MM.1S (cell line): ENCODE measurements around the gene KSR1.

Source experiments
- DNase-seq: peaks from one replicate; pipeline ENCODE4 v3.0.0-alpha.2; 2015
- H2AFZ ChIP-seq: fragments of 300-600 bp; sonication (generic); 2 replicates; pipeline ENCODE4 v1.6.0; 2016; ENCODE audit warnings: antibody characterized with exemption, low read length
- H3F3A ChIP-seq: fragments of 300-600 bp; sonication (generic); 2 replicates; pipeline ENCODE4 v1.6.1; 2016; ENCODE audit warnings: mild to moderate bottlenecking, antibody characterized with exemption, low read length, moderate library complexity, mixed read lengths; ENCODE audit not compliant: insufficient read depth
- H3K27ac ChIP-seq: fragments of 300-600 bp; sonication (generic); 2 replicates; pipeline ENCODE4 v1.5.1; 2016; ENCODE audit warnings: mild to moderate bottlenecking, low read length
- H3K27me3 ChIP-seq: fragments of 300-600 bp; sonication (generic); replicated peaks from 2 replicates; pipeline ENCODE4 v1.6.0; 2016; ENCODE audit warnings: low read length; ENCODE audit not compliant: insufficient read depth
- H3K36me3 ChIP-seq: fragments of 300-600 bp; sonication (generic); replicated peaks from 2 replicates; pipeline ENCODE4 v1.6.1; 2016; ENCODE audit warnings: mild to moderate bottlenecking, low read length, mixed read lengths; ENCODE audit not compliant: insufficient read depth
- H3K4me1 ChIP-seq: fragments of 300-600 bp; sonication (generic); 2 replicates; pipeline ENCODE4 v1.6.1; 2016; ENCODE audit warnings: low read length, mixed read lengths
- H3K4me2 ChIP-seq: fragments of 300-600 bp; sonication (generic); 2 replicates; pipeline ENCODE4 v1.6.0; 2016; ENCODE audit warnings: low read depth, low read length
- H3K4me3 ChIP-seq: fragments of 300-600 bp; sonication (generic); 2 replicates; pipeline ENCODE4 v1.5.1; 2016; ENCODE audit warnings: low read length, mixed read lengths
- H3K79me2 ChIP-seq: fragments of 300-600 bp; sonication (generic); 2 replicates; pipeline ENCODE4 v1.6.1; 2016; ENCODE audit warnings: mixed run types, low read length, mixed read lengths
- H3K9ac ChIP-seq: fragments of 300-600 bp; sonication (generic); 2 replicates; pipeline ENCODE4 v1.6.1; 2016; ENCODE audit warnings: low read length, mixed read lengths
- H3K9me2 ChIP-seq: fragments of 300-600 bp; sonication (generic); replicated peaks from 2 replicates; pipeline ENCODE4 v1.6.1; 2016; ENCODE audit warnings: mild to moderate bottlenecking, low read length, mixed read lengths; ENCODE audit not compliant: insufficient read depth
- H3K9me3 ChIP-seq: fragments of 300-600 bp; sonication (generic); replicated peaks from 2 replicates; pipeline ENCODE4 v1.6.1; 2016; ENCODE audit warnings: mild to moderate bottlenecking, low read length, mixed read lengths; ENCODE audit not compliant: insufficient read depth
- H4K20me1 ChIP-seq: fragments of 300-600 bp; sonication (generic); 2 replicates; pipeline ENCODE4 v1.6.1; 2016; ENCODE audit warnings: mild to moderate bottlenecking, low read length, moderate library complexity, mixed read lengths; ENCODE audit not compliant: insufficient read depth
- EZH2 ChIP-seq: fragments of 300-600 bp; sonication (generic); optimal IDR thresholded peaks from 2 replicates; pipeline ENCODE3; 2017; ENCODE audit warnings: low read depth, mild to moderate bottlenecking, antibody characterized with exemption, low read length, mixed read lengths
- EZH2phosphoT487 ChIP-seq: fragments of 300-600 bp; sonication (generic); IDR thresholded peaks from 2 replicates; pipeline ENCODE4 v1.6.1; 2018; ENCODE audit warnings: antibody characterized with exemption, low read length
- TF ChIP-seq, protein P1 (sequence below): fragments of 300-600 bp; sonication (generic); IDR thresholded peaks from 2 replicates; pipeline ENCODE4 v1.5.1; 2016; ENCODE audit warnings: antibody characterized with exemption, low read length, mixed read lengths

KSR1 gene

DNA sequence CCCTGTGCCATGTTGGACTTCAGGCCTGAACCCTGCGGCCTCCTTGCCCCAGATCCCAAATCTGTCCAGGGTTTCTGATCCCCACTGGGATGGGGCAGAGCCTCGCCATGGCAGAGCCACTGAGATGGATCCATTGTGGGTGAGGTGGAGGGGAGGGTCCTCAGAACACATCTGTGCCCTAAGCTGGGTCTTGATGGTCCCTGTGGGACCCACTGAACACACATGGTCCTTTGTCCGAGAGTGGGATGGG, 38.0 kb upstream of the KSR1 start:
- H4K20me1 ChIP-seq, result no peaks in the 10 kb centered on the region
- peaks cover 9% of the 10 kb centered on the region for H3K4me1 ChIP-seq
- DNase-seq, result no peak
- no peaks in the 10 kb centered on the region for H3K36me3 ChIP-seq
- H3F3A ChIP-seq, result peaks cover 2% of the 10 kb centered on the region; the same call in 1 of the 2 replicates
- no peak overlapping the region for H3K4me3 ChIP-seq
- no peak overlapping the region for H3K27ac ChIP-seq
- TF ChIP-seq EZH2 (no peak), EZH2phosphoT487 (no peak)
- TF ChIP-seq, protein P1, sequence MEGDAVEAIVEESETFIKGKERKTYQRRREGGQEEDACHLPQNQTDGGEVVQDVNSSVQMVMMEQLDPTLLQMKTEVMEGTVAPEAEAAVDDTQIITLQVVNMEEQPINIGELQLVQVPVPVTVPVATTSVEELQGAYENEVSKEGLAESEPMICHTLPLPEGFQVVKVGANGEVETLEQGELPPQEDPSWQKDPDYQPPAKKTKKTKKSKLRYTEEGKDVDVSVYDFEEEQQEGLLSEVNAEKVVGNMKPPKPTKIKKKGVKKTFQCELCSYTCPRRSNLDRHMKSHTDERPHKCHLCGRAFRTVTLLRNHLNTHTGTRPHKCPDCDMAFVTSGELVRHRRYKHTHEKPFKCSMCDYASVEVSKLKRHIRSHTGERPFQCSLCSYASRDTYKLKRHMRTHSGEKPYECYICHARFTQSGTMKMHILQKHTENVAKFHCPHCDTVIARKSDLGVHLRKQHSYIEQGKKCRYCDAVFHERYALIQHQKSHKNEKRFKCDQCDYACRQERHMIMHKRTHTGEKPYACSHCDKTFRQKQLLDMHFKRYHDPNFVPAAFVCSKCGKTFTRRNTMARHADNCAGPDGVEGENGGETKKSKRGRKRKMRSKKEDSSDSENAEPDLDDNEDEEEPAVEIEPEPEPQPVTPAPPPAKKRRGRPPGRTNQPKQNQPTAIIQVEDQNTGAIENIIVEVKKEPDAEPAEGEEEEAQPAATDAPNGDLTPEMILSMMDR, result no peak
- H3K9me3 ChIP-seq, result no peaks in the 10 kb centered on the region
- H3K4me2 ChIP-seq, result no peak overlapping the region
- no peaks in the 10 kb centered on the region for H3K79me2 ChIP-seq
- H3K9ac ChIP-seq, result no peak overlapping the region
- H3K27me3 ChIP-seq, result no peaks in the 10 kb centered on the region
- no peaks in the 10 kb centered on the region for H3K9me2 ChIP-seq
- no peak overlapping the region for H2AFZ ChIP-seq

DNA sequence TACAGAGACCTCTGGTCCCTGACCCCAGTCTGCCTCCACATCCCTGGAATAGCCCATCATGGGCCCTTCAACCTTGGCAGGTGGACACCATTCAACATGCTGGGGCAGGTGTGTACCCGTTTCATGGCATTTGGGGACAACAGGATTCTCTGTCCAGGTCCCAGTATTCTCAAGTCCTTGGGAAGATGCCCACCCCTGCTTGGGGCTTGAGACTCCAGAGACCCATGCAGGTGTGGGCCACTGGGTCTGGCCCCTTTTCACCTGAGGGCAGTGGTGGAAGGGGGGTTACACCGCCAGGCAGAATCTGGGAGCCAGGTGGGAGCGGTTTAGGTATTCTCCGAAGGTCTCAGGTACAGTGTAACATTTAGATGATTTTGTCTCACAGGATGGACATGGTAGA, 37.1 kb upstream of the KSR1 start:
- Histone ChIP-seq H3K9me2 (no peaks in the 10 kb centered on the region), H3K27me3 (no peaks in the 10 kb centered on the region), H3K4me3 (no peak overlapping the region), H3K27ac (no peak overlapping the region), H3K9ac (no peak overlapping the region), H3F3A (peaks cover 10% of the 10 kb centered on the region), H3K4me1 (peaks cover 11% of the 10 kb centered on the region), H3K36me3 (no peaks in the 10 kb centered on the region), H2AFZ (no peak overlapping the region), H3K4me2 (no peak overlapping the region), H4K20me1 (no peaks in the 10 kb centered on the region), H3K9me3 (no peaks in the 10 kb centered on the region), H3K79me2 (no peaks in the 10 kb centered on the region)
- TF ChIP-seq, protein P1, result no peak
- TF ChIP-seq EZH2 (no peak), EZH2phosphoT487 (no peak)
- no peak for DNase-seq

DNA sequence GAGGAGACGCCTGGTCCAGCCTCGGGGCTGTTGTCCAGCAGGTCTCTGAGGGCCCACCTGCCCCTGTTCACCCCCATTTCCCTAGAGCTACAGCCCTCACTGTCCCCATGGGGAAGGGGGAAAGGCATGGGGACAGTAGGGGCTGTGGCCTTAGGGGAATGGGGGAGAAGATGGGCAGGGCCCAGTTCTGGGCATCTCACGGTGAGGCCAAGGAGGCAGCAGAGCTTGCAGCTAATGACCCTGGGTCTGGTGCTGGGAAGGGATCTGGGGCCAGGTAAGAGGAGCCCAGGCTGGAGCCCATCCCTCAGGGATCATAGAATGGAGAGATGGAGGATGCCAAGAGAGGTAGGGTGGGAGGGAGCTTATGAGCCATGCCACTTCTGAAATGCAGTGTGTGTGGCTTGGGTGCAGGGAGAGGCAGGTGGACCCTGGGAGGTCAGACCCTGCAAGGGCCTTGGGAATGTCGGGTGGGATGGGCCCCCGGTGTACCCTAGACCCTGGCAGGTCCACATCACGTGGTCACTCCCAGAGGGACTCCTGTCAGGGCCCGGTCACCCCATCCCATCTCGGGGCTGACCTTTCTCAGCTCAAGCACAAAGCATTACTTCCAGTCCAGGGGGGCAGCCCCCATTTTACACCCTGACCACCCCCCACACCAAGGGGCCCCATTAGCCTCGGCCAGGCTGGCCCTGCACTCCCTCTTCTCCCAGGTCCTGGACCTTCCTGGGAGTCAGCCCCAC, 35.9 kb upstream of the KSR1 start:
- Histone ChIP-seq H3K9me3 (no peaks in the 10 kb centered on the region), H3K4me2 (no peak overlapping the region), H3K36me3 (no peaks in the 10 kb centered on the region), H3K27ac (no peak overlapping the region), H3K9ac (no peak overlapping the region), H3F3A (peaks cover 10% of the 10 kb centered on the region), H3K4me1 (peaks cover 16% of the 10 kb centered on the region), H3K79me2 (no peaks in the 10 kb centered on the region), H4K20me1 (no peaks in the 10 kb centered on the region), H3K9me2 (no peaks in the 10 kb centered on the region), H2AFZ (no peak overlapping the region), H3K4me3 (no peak overlapping the region), H3K27me3 (no peaks in the 10 kb centered on the region)
- no peak for TF ChIP-seq EZH2phosphoT487
- TF ChIP-seq, protein P1, result no peak
- TF ChIP-seq EZH2, result no peak
- no peak for DNase-seq
